ENCODE results near the gene REC8. TPM values are rescaled to one million over a fixed set of nuclear protein-coding genes. Genes with fewer than 3 reads are reported as not detected.

The REC8 gene
- total and polyA plus RNA-seq, 2 of the 13 experiments (the other 11 are each of a cell fraction or from before 2014, with no cell fraction given), result 3.4 to 14.7 TPM

DNA sequence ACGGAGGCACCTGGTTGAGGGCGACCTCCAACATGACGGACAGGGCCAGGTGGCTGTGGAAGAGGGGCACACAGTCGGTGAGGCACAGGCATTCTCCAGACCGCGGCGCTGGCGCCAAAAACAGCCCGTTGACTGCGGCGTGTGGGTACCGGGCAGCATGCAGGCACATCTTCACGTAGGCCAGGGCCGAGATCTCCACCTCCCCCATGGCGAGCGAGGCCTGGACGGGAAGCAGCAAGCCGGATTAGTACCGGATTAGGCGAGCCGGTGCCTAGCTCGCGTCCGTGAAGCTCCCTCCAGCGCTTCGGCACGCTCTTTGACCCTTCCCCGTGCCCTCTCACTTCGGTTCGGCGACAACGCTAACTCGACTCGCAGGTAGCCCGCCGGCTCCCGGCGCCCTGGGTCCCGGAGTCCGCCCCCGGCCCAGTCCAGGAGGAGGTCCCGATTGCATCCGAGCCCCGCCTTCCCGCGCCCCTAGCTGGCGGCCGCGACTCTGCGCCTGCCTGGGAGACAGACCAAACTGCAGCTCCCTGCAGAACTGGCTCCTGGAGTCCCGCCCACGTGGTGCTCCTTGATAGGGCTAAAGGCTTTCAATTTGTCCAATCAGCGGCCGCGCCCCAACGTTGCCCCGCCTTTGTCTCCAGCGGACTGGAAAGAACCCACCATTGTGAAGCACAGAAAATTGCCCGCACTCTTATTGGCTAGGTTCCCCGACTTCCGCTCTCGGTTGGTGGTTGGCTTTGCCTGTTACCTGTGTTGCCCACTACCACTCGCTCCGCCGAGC, 30.6 kb upstream of the REC8 start, which contains the start of gene EMC9 (continued):
- TF ChIP-seq SP1 (IDR thresholded peaks at IDR 0.05) (no peak), SP1 (CRISPR knock-in tag; IDR thresholded peaks at IDR 0.05) (peak; percentile 92), KLF12 (CRISPR knock-in tag; IDR thresholded peaks at IDR 0.05; ENCODE audit: borderline replicate concordance) (no peak; the same call in 1 of the 2 replicates), SETDB1 (CRISPR knock-in tag; IDR thresholded peaks at IDR 0.05; ENCODE audit: borderline replicate concordance) (no peak), HDAC1 (CRISPR knock-in tag; IDR thresholded peaks at IDR 0.05) (no peak), ZNF562 (CRISPR knock-in tag; IDR thresholded peaks at IDR 0.05; ENCODE audit: borderline replicate concordance) (no peak), FOSL2 (CRISPR knock-in tag; IDR thresholded peaks at IDR 0.05) (peak; percentile 24; the same call in 1 of the 2 replicates), ZNF350 (CRISPR knock-in tag; IDR thresholded peaks at IDR 0.05; ENCODE audit: borderline replicate concordance, low read depth) (peak; percentile 99), BRCA1 (CRISPR knock-in tag; IDR thresholded peaks at IDR 0.05) (no peak; the same call in none of the 2 replicates), ZKSCAN1 (IDR thresholded peaks at IDR 0.05; ENCODE audit: low read length) (peak; percentile 26), GMEB1 (CRISPR knock-in tag; IDR thresholded peaks at IDR 0.05; ENCODE audit: borderline replicate concordance) (peak; percentile 72), THAP11 (CRISPR knock-in tag; IDR thresholded peaks at IDR 0.05) (peak; percentile 84), HDAC6 (IDR thresholded peaks at IDR 0.05; ENCODE audit: low read depth, low read length) (0 out of 2 replicates have a peak, but pooled peaks have one; percentile 33), ZSCAN29 (CRISPR knock-in tag; conservative IDR thresholded peaks at IDR 0.05) (peak; percentile 95; the same call in 1 of the 2 replicates), CCDC6 (CRISPR knock-in tag; IDR thresholded peaks at IDR 0.05) (no peak), GMEB2 (CRISPR knock-in tag; IDR thresholded peaks at IDR 0.05; ENCODE audit: low read depth) (peak; percentile 73; the same call in 1 of the 2 replicates), ATF6 (CRISPR knock-in tag; conservative IDR thresholded peaks at IDR 0.05) (peak; percentile 89; the same call in 1 of the 2 replicates), NFE2 (CRISPR knock-in tag; IDR thresholded peaks at IDR 0.05) (no peak), ZNF496 (CRISPR knock-in tag; IDR thresholded peaks at IDR 0.05; ENCODE audit: insufficient replicate concordance) (no peak), PHF21A (CRISPR knock-in tag; IDR thresholded peaks at IDR 0.05) (no peak), ZNF782 (CRISPR knock-in tag; IDR thresholded peaks at IDR 0.05; ENCODE audit: borderline replicate concordance) (peak; percentile 99)

Measured in HepG2 (cell line).